Ovary (tissue), 9 donors: ENCODE results near the gene DNASE1L2. TPM values are rescaled to one million over a fixed set of nuclear protein-coding genes. Genes with fewer than 3 reads are reported as not detected.

Experiments
- DNase-seq, 5 donors: peaks; one replicate each; pipeline ENCODE4 v3.0.0-alpha.2; 2019 to 2020
- H3K27ac ChIP-seq, 2 donors: fragments of 200-600 bp; one replicate each; pipeline versions ENCODE4 v1.5.1 to v1.8.0; 2019 to 2022
- H3K27me3 ChIP-seq: fragments of 200-600 bp; one replicate; pipeline ENCODE4 v1.8.0; 2022
- H3K36me3 ChIP-seq: fragments of 200-600 bp; sonication (generic); one replicate; pipeline ENCODE4 v1.5.1; 2019
- H3K4me1 ChIP-seq: one replicate; pipeline ENCODE4 v1.8.1; 2013; ENCODE audit warnings: mild to moderate bottlenecking, moderate library complexity; ENCODE audit not compliant: insufficient read depth
- H3K4me3 ChIP-seq: fragments of 200-600 bp; sonication (generic); one replicate; pipeline ENCODE4 v1.5.1; 2017
- H3K9me3 ChIP-seq, 2 donors: fragments of 200-600 bp in 1 of 2; sonication (generic) in 1 of 2; one replicate each; pipeline versions ENCODE4 v1.5.1 to v1.8.1; 2013 to 2019; ENCODE audit warnings: mild to moderate bottlenecking in 1 of 2, moderate library complexity in 1 of 2
- EP300 ChIP-seq: sonication (generic); formaldehyde crosslinking; IDR thresholded peaks from one replicate; pipeline ENCODE4 v1.6.1; 2017; ENCODE audit warnings: antibody characterized with exemption
- POLR2A ChIP-seq: fragments of 450-650 bp; IDR thresholded peaks from one replicate; pipeline ENCODE4 v1.6.1; 2017; ENCODE audit warnings: antibody characterized with exemption, mild to moderate bottlenecking, moderate library complexity
- WGBS, 3 donors: extraction: QIAGEN DNeasy Blood & Tissue Kit in 1 of 3; methylation state at CpG; one replicate each; pipeline versions ENCODE4 v1.1.5 to v1.1.7; 2013 to 2017; 5-methylcytosine and 5-hydroxymethylcytosine counted together
- intact Hi-C, 4 donors: fragments of 100-400 bp; cut with DNase I; formaldehyde crosslinking; loops; one replicate each; pipeline versions ENCODE4 v1.11.0 to v1.15.1; 2022 to 2023
- polyA plus RNA-seq, 2 donors: library from polyadenylated mRNA; stranded (reverse); fragments of 200-250 nt in 1 of 2; fragments of 350-450 nt in 1 of 2; fragmentation: Illumina TruSeq in 1 of 2; extraction: RNeasy Lipid Tissue Mini Kit (QIAGEN cat#74804) in 1 of 2; gene quantifications; one replicate each; pipeline ENCODE4 v1.2.3, GENCODE V29; 2013 to 2014
- total RNA-seq, 7 donors: library from RNA; depleted of rRNA in 2 of 7; stranded (reverse); fragments of >200 nt in 2 of 7; fragmentation: NEBNext Ultra II Directional in 3 of 7; extraction: Animal tissue kit (Norgen Biotek cat#: 25700) in 3 of 7; gene quantifications; one replicate each; pipeline versions ENCODE4 v1.1.0 to v1.2.4, GENCODE V29; 2016 to 2023
- TF ChIP-seq, protein P1 (sequence below), 3 donors: fragments of 450-650 bp in 2 of 3; fragments of 200-600 bp in 1 of 3; IDR thresholded peaks; one replicate each; pipeline versions ENCODE4 v1.5.1 to v1.8.0; 2016 to 2022; ENCODE audit warnings: antibody characterized with exemption in 3 of 3, mild to moderate bottlenecking in 1 of 3
- donor health status: DM: no; HTN: no; CAD: no; lungs with moderate emphysema.
- donor health status: DM: no; HTN: no; CAD: no.
- donor health status: Bipolar disorder and iron deficiency.
- donor health status: DM: yes; HTN: yes; CAD: no.
- donor health status: DM: no; HTN: no; CAD: no.
- donor health status: DM: yes; HTN: yes; CAD: no.

DNASE1L2 gene
- total and polyA plus RNA-seq, 9 donors, result 0.37 to 1.1 (median 0.73) TPM; not detected in 1

DNA sequence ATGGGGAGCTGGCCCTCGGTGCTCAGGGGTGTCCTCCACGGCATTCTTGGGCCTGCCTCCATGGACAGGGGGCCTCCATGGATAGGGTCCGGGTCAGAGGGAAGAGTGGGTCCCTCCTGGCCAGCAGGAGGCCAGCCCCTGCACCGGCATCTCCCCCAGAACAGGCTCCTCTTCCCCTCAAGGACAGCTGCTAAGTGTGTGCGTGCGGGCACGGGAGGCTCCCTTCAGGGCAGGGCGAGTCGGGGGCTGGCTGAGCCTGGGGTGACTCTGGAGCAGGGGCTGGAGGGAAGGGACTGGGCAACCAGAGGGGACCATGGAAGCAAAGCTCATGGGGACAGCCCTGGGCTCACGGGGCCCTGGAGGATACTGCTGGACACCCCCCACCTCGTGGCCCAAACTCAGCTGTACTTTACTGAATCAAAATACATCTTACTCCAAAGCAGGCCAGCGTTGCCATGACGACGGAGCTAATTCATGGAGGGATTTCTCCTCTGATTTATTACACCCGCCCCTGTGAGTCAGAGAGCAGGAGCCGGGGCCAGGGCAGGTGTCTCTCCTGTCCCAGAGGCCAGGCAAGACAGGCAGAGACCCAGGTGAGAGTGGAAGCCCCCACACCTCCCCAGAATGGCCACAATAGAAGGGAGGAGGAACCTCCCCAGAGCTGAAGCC is 41.9 kb upstream of the DNASE1L2 start:
- no peak overlapping the region for H3K4me3 ChIP-seq
- H3K9me3 ChIP-seq, result no peaks in the 10 kb centered on the region
- TF ChIP-seq, protein P1, sequence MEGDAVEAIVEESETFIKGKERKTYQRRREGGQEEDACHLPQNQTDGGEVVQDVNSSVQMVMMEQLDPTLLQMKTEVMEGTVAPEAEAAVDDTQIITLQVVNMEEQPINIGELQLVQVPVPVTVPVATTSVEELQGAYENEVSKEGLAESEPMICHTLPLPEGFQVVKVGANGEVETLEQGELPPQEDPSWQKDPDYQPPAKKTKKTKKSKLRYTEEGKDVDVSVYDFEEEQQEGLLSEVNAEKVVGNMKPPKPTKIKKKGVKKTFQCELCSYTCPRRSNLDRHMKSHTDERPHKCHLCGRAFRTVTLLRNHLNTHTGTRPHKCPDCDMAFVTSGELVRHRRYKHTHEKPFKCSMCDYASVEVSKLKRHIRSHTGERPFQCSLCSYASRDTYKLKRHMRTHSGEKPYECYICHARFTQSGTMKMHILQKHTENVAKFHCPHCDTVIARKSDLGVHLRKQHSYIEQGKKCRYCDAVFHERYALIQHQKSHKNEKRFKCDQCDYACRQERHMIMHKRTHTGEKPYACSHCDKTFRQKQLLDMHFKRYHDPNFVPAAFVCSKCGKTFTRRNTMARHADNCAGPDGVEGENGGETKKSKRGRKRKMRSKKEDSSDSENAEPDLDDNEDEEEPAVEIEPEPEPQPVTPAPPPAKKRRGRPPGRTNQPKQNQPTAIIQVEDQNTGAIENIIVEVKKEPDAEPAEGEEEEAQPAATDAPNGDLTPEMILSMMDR (IDR thresholded peaks at IDR 0.05), result no peak
- TF ChIP-seq EP300 (no peak), POLR2A (no peak)
- H3K36me3 ChIP-seq, result no peaks in the 10 kb centered on the region
- H3K27ac ChIP-seq, result no peak overlapping the region
- intact Hi-C loops, result no loop called here
- peaks cover 2% of the 10 kb centered on the region for H3K27me3 ChIP-seq
- no peaks in the 10 kb centered on the region for H3K4me1 ChIP-seq
- no peak for DNase-seq
- 32 to 35% (median 32%) methylated on average over 14 to 16 of the region's 16 CpGs for WGBS, 3 donors

DNA sequence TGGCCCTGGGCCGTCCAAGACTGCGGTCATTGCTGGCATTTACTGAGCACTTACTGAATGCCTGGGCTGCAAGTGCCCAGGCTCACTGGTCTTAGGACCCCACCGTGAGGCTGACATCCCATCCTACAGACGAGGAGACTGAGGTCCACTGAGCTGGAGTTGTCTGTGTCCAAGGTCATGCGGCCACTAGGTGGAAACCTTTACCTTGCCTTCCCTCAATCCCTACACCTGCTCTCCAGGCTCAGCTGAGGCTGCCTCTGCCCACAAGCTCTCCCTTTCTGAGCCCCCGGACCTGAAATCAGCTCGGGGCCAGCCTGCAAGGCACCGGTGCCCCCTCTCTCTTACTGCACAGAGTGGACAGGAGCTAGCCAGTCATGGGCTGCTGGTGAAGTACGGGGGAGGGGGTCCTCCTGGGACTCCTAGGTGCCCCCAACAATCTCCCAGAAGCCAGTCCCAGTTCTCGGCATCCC is 41.4 kb upstream of the DNASE1L2 start:
- Histone ChIP-seq H3K4me1 (no peaks in the 10 kb centered on the region), H3K27me3 (peaks cover 2% of the 10 kb centered on the region), H3K36me3 (no peaks in the 10 kb centered on the region), H3K27ac (no peak overlapping the region), H3K4me3 (no peak overlapping the region), H3K9me3 (no peaks in the 10 kb centered on the region)
- WGBS, 3 donors, result 22 to 35% (median 24%) methylated on average over 10 of the region's 10 CpGs
- DNase-seq, result no peak
- TF ChIP-seq, protein P1 (IDR thresholded peaks at IDR 0.05), result peak in 1 of 3 donors; percentile 15
- TF ChIP-seq EP300, result no peak
- no peak for TF ChIP-seq POLR2A
- intact Hi-C loops, result no loop called here

DNA sequence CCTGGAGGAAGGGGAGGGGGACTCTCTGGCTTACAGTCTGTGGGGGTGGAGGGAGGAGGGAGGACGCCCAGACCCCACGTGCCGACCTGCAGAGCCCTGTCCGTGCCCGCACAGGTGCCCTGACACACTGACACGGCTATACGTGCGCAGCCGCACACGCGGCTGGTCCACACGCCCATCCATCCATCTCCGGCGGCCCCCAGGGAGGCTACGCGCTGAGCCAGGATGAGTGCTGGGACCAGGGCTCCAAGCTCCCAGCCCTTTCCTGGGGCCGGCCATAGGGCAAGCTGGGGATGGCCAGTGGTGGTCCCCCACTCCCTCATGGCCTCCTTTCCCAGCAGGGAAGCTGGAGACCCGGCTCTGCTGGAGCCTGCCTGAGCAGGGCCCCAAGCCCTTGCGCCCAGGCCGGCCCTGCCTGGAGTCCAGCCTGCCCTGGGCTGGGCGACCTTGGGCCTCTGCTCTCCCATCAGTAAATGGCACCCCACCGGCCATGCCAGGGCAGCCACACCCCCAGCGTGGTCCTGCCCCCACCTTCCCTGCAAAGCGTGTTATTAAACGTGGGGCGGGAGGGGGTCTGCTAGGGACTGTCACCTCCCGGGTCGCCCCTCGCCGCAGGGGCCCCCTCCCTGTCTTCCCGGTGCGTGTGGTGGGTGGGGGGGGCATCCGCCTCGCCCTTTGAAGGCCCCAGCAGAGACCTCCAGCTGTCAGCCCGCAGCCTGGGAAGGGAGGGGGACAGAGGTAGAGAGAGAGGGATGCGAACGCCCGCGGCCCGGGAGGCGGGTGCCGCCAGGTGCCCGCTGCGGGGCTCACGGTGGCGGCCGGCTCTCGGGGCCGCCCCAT is 40.7 kb upstream of the DNASE1L2 start:
- peak overlapping the region; percentile 29 for H3K4me3 ChIP-seq
- no peaks in the 10 kb centered on the region for H3K9me3 ChIP-seq
- H3K27ac ChIP-seq, result no peak overlapping the region
- TF ChIP-seq, protein P1 (IDR thresholded peaks at IDR 0.05), result no peak
- TF ChIP-seq EP300 (no peak), POLR2A (no peak)
- H3K36me3 ChIP-seq, result no peaks in the 10 kb centered on the region
- intact Hi-C loops, result no loop called here
- WGBS, 3 donors, result 8 to 14% (median 10%) methylated on average over 33 to 49 of the region's 49 CpGs
- no peak for DNase-seq
- peaks cover 2% of the 10 kb centered on the region for H3K27me3 ChIP-seq
- H3K4me1 ChIP-seq, result no peaks in the 10 kb centered on the region

DNA sequence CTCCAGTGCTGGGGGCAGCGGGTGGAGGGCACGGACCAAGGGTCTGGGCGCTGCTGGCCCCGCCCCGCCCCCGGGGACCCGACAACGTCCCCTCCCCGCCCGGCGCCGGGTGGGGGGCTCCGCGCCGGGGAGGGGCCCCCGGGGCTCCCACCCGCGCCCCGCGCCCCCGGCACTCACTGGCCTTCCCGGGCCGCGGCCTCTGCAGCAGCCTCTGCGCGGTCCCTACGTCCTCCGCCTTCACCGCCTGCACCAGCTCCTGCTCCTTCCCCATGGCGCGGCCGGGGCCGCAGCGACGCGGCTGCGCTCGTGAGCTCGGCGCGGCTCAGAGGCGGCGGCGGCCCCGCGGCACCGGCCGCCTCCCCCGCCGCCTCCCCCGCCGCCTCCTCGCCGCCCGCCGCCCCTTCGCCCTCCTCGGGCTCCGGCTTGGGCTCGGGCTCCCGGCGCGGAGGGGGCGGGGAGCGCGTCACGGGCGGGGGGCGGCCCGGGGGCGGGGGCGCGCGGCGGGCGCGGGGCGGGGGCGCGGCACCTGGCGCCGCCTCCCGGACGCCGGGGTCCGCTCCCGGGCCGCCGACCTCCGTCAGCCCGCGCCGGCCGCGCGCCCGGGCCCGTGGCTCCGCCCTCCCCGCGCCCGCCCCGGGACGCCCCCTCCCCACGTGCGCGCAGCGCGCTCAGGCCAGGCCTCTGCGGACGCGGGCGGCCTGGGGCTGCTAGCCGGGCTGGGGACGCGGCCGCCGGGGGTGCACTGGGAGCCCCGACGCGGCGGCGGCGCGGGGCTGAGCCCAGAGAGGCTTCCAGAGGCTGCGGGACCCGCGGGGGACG is 39.9 kb upstream of the DNASE1L2 start, which contains the start of gene CASKIN1:
CASKIN1 (minus strand) TSS at position 444 of the 819 bp plus-strand sequence; CDS start at position 271, 173 bp downstream.
- H3K36me3 ChIP-seq, result no peaks in the 10 kb centered on the region
- no peak within 1 kb of the TSS for H3K27ac ChIP-seq
- TF ChIP-seq, protein P1 (IDR thresholded peaks at IDR 0.05), result no peak
- TF ChIP-seq POLR2A, result no peak
- no peak for TF ChIP-seq EP300
- peak within 1 kb of the TSS; percentile 29 for H3K4me3 ChIP-seq
- intact Hi-C loops, result no loop called here
- H3K4me1 ChIP-seq, result no peaks in the 10 kb centered on the region
- WGBS, 3 donors, result 0 to 2% (median 1%) methylated on average over 30 to 124 of the region's 129 CpGs
- no peaks in the 10 kb centered on the region for H3K9me3 ChIP-seq
- no peak for DNase-seq
- peaks cover 2% of the 10 kb centered on the region for H3K27me3 ChIP-seq
